Limb (tissue), 2 donors: Measurements from ENCODE around the gene CD164L2.
"Not testable (repeated sequence)": the region's sequence is repeated elsewhere in the genome, so short reads cannot be mapped to it uniquely, and the experiment has no call there.

Source experiments
- DNase-seq, 2 donors: peaks; one replicate each; pipeline ENCODE4 v3.0.0-alpha.2; 2016; ENCODE audit errors: extremely low spot score in 2 of 2

Gene CD164L2

GRCh38 chr1:27388337-27389005 is 5.3 kb upstream of the CD164L2 start:
- peak in 1 of 2 donors; percentile 70 for DNase-seq

- DNase-seq: not testable (repeated sequence)
These were observed 1.7 kb upstream of the CD164L2 start for GRCh38 chr1:27384797-27385196.

GRCh38 chr1:27383661-27384060 is 528 bp upstream of the CD164L2 start:
- no peak for DNase-seq

- DNase-seq: no peak
These were observed 967 bp downstream of the CD164L2 start for GRCh38 chr1:27381969-27382762.

- DNase-seq: no peak
These were observed 2.1 kb downstream of the CD164L2 start for GRCh38 chr1:27380766-27381733.

GRCh38 chr1:27380224-27380623 is 2.9 kb downstream of the CD164L2 start:
- no peak for DNase-seq

GRCh38 chr1:27379564-27380122 is 3.5 kb downstream of the CD164L2 start:
- no peak for DNase-seq

- no peak for DNase-seq
These were observed 5.2 kb downstream of the CD164L2 start for GRCh38 chr1:27377760-27378495.

GRCh38 chr1:27374362-27375086 is 8.6 kb downstream of the CD164L2 start, which contains the start of gene FCN3:
Gene FCN3 (minus strand): TSS chr1:27374824. CDS start chr1:27374818, 6 bp downstream.
- no peak for DNase-seq

GRCh38 chr1:27372808-27373690 is 10.1 kb downstream of the CD164L2 start:
- no peak for DNase-seq

GRCh38 chr1:27372022-27372807 is 10.9 kb downstream of the CD164L2 start:
- DNase-seq: no peak

- no peak for DNase-seq
These were observed 14.1 kb downstream of the CD164L2 start for GRCh38 chr1:27368869-27369582.

- no peak for DNase-seq
These were observed 15.9 kb downstream of the CD164L2 start for GRCh38 chr1:27367160-27367650.

GRCh38 chr1:27366411-27367159 is 16.5 kb downstream of the CD164L2 start, which contains the start of gene MAP3K6:
Gene MAP3K6 (minus strand): TSS chr1:27366961. CDS start chr1:27366597, 364 bp downstream.
- DNase-seq: peak; percentile 67 to 77

GRCh38 chr1:27366113-27366410 is 17.1 kb downstream of the CD164L2 start:
- peak; percentile 66 to 85 for DNase-seq

GRCh38 chr1:27365372-27366112 is 17.6 kb downstream of the CD164L2 start:
- peak; percentile 86 to 88 for DNase-seq
